ENCODE data around the gene HBQ1.
"Not testable (repeated sequence)": the region's sequence is repeated elsewhere in the genome, so short reads cannot be mapped to it uniquely, and the experiment has no call there.

The HBQ1 gene

DNA sequence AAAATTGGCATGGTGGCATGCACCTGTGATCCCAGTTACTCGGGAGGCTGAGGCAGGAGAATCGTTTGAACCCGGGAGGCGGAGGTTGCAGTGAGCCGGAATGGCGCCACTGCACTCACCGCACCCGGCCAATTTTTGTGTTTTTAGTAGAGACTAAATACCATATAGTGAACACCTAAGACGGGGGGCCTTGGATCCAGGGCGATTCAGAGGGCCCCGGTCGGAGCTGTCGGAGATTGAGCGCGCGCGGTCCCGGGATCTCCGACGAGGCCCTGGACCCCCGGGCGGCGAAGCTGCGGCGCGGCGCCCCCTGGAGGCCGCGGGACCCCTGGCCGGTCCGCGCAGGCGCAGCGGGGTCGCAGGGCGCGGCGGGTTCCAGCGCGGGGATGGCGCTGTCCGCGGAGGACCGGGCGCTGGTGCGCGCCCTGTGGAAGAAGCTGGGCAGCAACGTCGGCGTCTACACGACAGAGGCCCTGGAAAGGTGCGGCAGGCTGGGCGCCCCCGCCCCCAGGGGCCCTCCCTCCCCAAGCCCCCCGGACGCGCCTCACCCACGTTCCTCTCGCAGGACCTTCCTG, at the start of gene HBQ1:
TSS of gene HBQ1 (plus strand) at position 359 of the 575 bp plus-strand sequence. CDS start at position 387, 28 bp downstream.
- DNase-seq (ENCODE audit: low read depth, low spot score), result no peak

DNA sequence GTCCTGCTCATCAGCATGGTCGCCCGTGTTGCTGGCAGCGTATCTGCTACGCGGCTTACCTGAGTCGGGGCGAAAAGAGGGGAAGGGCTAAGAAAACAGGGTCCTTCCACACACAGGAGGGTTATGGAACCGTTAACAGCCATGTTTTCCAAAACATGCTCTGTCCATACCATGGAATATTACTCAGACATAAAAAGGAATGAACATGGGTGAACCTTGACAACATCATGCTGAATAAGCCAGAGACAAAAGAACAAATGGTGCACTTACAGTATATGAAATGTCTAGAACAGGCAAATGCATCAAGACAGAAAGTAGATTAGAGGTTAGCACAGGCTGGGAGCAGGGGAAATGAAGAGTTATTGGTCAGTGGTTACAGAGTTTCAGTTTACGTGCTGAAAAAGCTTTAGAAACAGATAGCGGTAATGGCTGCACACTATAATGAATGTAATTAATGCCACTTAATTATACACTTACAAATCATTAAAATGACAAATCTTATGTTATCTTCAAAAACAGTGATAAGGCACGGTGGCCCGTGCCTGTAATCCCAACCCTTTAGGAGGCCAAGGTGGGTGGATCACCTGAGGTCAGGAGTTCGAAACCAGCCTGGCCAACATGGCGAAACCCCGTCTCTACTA, 49.6 kb upstream of the HBQ1 start:
- no peak for DNase-seq (ENCODE audit: low read depth, low spot score)

DNA sequence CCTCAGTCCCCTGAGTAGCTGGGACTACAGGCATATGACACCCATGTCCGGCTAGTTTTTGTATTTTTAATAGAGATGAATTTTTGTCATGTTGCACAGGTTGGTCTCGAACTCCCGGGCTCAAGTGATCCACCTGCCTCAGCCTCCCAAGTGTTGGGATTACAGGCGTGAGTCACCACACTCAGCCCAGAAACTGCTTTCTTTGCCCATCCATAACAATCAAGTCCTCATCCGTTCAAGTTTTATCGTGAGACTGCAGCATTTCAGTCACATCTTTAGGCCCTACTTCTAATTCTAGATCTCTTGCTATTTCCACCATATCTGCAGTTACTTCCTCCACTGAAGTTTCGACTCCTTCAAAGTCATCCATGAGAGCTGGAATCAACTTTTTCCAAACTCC, 48.1 kb upstream of the HBQ1 start:
- no peak for DNase-seq (ENCODE audit: low read depth, low spot score)

DNA sequence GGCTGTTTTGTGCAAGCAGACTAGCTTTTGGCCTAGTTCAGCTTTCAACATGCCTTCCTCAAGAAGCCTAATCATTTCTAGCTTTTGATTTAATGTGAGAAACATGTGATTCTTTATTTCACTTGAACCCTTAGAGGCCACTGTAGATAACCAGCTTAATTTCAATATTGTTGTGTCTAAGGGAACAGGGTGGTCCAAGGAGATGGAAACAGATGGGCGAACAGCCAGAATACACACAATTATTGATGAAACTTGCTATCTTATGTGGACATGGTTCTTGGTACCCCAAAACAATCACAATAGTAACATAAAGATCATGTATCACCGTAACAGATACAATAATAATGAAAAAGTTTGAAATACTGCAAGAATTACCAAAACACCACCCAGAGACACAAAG, 46.5 kb upstream of the HBQ1 start:
- no peak for DNase-seq (ENCODE audit: low read depth, low spot score)

DNA sequence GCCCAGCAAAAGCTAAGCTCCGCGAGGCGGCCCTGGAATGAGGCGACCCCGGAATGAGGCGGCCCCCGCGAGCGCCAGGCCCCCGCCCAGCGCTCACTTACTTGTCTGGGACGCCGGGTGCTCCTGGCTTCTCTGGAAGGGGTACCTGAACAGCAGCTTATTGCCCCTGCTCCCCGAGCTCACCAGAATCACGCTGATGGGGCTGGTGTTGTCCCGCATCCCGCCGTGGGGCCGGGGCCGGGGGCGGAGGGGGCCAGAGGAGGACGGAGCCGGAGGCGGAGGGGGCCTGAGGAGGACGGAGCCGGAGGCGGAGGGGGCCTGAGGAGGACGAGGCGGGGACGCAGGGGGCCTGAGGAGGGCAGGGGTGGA, 42.2 kb upstream of the HBQ1 start:
- DNase-seq (ENCODE audit: low read depth, low spot score), result no peak

DNA sequence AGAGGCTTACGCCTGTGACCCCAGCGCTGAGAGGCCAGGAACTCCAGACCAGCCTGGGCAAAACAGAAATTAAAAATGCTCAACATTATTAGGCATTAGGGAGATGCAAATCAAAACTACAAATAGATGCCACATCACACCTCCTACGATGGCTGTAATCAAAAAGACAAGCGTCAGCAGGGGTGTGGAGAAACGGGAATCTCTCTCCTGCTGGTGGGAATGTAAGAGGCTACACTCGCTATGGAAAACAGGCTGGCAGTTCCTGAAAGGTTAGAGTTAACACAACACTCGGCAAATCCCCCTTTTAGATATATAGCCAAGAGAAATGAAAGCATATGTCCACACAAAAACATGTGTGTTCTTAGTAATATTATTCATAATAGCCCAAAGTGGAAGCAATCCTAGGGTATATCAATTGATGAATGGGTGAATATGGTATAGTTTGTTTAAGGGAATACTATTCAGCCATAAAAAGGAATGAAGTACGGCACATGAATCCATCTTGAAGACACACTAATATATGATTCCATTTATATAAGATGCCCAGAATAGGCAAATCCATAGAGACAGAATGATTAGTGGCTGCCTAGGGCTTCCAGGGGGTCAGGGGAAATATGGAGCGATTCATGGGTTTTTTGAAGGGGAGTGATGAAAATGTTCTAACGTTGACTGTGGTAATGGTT, 39.9 kb upstream of the HBQ1 start:
- DNase-seq (ENCODE audit: low read depth, low spot score), result no peak

DNA sequence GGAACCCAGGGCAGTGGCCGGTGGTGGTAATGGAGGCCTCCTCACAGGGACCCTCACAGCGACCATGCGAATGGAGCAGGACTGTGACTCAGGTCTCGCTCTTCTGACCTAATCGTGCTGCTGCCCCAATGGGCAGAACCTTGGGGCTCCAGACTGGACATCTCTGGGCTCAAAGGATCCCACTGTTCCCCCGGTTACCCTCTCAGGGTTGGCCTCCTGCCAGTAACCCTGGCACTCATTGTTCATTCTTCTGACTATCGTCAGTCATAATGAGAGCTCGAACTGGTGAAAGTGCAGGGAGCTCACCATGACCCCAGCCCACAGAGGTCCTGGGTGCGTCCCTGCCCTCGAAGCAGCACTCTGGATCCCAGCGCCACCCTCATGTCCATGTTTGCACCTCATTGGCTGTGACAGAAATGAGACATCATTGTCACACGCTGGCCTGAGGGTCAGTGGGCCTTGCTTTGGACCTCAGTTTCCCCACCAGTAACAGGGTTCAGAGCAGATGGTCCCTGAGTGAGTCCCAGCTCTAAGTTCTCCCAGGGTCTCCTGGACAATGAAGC, 37.8 kb upstream of the HBQ1 start:
- DNase-seq (ENCODE audit: low read depth, low spot score), result no peak

DNA sequence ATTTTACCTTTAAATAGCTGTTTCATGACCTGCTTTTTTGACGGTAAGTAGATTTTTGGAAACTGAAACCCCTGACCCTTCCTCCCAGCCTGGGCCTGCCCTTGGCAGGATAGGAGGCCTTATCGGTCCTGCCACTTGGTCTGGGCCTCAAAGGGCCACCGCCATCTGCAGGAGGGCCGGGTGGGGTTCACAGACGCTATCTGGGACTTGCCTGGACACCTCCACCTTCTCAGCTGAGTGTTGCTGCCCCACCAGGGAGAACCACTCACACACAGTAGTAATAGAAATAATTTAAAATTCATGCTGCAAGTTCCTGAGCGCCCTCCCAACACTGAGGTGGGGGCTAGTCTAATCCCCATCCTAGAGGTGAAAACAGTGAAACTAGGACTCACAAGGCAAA, 37.2 kb upstream of the HBQ1 start:
- no peak for DNase-seq (ENCODE audit: low read depth, low spot score)

DNA sequence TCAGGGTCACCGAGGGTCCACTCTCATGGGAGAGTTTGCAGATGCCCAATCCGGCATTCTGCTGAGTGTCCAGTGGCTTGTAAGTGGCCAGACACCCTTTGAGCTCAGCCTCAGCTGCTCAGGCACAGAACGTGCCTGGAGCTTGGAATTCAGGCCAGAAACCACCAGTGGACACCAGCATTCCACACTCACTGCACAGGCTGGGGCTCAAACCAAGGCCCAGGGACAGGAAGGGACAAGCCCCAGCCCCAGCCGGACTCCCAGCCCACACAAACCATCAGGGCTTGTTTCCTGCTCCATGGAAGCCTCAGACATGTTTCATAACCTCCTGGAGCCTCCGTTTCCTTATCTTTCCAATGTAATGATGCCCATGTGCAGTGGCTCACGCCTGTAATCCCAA, 36.8 kb upstream of the HBQ1 start:
- no peak for DNase-seq (ENCODE audit: low read depth, low spot score)

DNA sequence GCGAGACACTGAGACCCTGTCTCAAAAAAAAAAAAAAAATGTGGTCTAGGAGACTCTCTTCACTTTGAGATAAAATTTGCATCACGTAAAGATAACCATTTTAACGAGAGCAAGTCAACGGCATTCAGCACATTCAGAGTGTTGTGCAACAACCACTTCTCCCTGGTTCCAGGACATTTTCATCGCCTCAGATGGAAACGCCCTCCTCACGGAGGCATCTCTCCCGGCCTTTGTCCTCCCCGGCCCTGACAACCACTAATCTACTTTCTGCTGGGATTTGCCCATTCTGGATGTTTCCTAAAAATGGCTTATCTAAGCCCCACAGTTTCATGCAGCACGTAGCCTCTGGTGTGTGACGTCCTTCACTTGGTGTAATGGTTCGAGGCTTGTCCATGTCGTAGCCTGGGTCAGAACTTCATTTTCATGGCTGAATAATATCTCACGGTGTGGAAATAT, 35.4 kb upstream of the HBQ1 start:
- no peak for DNase-seq (ENCODE audit: low read depth, low spot score)

DNA sequence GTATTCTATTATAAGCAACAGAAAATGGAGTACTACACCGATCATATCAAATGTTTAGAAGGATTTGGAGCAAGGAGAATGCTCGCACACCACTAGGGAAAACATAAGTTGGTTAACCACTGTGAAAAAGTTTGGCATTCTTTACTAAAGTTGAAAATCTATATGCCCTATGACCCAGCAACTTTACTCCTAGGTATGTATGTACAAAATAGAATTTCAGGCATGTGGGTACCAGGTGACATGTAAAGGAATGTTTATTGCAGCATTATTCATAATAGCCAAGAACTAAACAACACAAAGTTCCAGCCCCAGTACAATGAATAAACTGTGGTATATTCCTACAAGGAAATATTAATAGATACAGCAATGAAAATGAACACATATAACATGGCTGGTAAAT, 33.6 kb upstream of the HBQ1 start:
- no peak for DNase-seq (ENCODE audit: low read depth, low spot score)

DNA sequence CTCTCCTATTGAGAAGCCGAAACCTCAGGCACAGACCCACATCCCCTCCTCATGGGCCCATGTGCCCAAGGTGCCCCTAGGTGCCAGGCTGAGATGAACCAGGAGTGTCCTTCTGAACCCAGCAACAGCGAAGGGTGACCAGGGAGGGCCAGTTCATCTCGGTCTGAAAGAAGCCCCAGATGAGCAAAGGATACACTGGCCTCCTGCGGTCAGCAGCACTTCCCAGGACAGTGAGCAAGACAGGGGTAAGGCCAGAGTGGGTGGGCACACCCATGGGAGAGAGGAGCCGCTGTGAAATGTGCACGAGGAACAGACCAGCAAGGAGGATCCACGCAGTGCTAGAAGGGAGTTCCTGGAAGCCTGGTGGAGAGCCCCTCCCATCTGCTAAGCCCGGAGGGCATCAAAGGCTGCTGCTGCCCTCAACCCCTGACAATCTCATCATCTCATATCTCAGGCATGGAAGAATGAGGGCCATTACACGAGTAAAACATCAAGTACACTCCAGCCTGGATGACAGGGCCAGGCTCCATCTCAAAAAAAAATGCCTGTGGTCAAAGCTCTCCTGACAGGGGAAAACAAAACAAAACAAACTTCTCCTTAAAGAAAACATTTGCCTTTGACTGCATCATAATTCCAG, 31.1 kb upstream of the HBQ1 start:
- no peak for DNase-seq (ENCODE audit: low read depth, low spot score)

DNA sequence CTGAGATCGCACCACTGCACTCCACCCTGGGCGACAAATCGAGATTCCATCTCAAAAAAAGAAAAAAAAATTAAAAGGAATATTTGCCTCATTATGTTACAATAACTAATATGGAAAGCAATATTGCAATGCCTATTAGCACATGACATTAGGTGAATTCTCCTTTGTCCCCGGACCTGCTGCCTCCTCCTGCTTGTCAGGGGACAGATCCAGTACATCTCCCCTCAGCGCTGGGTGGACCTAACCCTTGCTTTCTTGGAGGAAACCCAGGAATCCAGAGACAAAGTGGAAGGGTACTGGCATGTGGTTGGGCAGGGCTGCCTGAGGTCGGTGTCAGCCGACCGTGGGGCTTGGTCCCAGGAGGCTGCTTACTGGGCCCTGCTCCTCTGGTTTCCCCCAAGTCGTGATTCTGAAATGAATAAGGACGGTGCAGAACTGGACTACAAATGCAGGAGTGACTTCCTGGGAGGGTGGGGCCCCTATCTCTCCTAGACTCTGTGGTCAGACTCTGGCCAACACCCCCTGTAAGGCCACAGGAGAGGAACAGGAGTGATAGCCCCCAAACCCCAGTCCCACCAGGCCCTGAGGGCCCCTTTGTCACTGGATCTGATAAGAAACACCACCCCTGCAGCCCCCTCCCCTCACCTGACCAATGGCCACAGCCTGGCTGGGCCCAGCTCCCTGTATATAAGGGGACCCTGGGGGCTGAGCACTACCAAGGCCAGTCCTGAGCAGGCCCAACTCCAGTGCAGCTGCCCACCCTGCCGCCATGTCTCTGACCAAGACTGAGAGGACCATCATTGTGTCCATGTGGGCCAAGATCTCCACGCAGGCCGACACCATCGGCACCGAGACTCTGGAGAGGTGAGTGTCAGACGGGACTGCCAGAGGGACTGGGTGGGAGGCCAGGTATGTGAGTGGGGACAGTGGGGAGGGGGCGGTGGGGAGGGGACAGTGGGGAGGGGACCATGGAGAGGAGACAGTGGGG, 27.8 kb upstream of the HBQ1 start, which contains the start of gene HBZ:
TSS of gene HBZ (plus strand) at position 504 of the 988 bp plus-strand sequence. CDS start at position 770, 266 bp downstream.
- no peak for DNase-seq (ENCODE audit: low read depth, low spot score)

DNA sequence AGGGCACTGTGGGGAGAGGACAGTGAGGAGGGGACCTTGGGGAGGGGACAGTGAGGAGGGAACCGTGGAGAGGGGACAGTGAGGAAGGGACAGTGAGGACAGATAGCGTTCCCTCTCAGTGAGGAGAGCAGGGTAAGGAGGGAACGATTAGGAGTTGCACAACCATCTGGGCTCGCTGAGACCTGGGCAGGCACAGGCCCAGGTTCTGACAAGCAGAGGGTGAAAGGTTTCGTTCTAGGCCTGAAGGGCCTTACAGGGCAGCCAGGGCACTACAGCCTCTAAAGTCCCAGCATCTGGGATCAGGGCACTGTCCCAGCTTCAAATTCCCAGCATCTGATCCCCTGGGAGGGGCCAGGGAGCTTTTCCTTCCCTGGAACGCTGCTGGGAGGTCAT, 27.1 kb upstream of the HBQ1 start:
- DNase-seq (ENCODE audit: low read depth, low spot score), result not testable (repeated sequence)

DNA sequence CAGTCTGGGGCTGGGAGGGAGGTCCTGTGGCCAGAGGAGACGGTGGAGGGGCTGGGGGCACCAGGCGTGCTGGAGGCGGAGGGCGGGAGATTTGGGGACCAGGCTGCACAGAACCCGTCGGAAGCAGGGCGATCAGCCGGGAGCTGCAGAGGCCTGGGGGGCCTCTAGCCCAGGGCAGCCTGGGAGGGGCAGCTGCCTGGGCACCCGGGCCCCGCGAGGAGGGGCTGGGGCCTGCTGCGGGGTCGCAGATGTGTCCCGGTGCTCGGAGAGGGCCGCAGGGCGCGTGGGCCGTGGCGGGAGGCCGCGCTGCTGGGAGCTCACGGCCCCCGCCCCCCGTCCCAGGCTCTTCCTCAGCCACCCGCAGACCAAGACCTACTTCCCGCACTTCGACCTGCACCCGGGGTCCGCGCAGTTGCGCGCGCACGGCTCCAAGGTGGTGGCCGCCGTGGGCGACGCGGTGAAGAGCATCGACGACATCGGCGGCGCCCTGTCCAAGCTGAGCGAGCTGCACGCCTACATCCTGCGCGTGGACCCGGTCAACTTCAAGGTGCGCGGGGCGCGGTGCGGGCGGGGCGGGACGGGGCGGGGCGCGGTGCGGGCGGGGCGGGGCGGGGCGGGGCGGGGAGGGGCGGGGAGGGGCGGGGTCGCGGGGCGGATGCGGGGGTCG, 26.6 kb upstream of the HBQ1 start:
- not testable (repeated sequence) for DNase-seq (ENCODE audit: low read depth, low spot score)

DNA sequence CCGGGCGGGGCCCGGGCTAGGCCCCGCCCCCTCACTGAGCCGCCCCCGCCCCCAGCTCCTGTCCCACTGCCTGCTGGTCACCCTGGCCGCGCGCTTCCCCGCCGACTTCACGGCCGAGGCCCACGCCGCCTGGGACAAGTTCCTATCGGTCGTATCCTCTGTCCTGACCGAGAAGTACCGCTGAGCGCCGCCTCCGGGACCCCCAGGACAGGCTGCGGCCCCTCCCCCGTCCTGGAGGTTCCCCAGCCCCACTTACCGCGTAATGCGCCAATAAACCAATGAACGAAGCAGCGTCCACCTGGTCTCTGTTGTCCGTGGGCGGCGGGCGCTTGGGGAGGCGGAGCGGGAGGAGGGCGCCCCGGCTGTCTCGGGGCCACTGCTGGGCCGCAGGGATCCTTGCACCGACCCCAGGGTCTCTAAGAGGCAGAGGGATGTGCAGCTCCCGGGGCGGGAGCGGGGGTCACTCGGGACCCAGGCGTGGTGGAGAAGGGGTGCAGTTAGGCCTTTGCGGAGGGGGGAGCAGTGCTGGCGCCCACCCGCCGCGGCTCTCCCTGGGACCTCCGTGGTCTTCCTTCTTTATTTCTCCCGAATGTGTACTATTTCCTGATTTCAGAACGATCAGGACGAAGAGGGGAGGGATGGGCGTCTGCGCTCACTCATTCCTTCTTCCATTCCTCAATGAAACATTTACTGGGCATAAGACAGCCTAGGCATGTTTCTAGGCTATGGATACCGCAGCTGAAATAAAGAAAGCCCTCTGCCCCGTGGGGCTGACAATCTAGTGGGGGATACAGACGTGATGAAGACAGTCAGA, 25.8 kb upstream of the HBQ1 start:
- no peak for DNase-seq (ENCODE audit: low read depth, low spot score)

DNA sequence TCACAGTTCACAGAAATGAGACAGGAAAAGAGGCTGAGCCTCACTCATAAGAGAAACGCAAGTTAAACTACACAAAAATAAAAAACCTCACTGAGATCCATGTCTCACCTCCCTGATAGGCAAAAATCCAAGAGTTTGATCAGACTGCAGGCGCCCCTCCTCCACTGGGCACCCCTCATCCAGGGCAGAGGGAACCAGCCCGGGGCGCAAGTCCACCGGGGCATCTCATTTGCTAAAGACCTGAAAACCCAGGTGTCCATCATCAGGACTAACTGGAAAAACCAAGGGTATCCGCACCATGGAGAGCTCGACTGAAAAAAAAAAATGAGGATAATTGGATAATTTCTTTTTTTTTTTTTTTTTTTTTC, 25.2 kb upstream of the HBQ1 start:
- DNase-seq (ENCODE audit: low read depth, low spot score), result no peak

DNA sequence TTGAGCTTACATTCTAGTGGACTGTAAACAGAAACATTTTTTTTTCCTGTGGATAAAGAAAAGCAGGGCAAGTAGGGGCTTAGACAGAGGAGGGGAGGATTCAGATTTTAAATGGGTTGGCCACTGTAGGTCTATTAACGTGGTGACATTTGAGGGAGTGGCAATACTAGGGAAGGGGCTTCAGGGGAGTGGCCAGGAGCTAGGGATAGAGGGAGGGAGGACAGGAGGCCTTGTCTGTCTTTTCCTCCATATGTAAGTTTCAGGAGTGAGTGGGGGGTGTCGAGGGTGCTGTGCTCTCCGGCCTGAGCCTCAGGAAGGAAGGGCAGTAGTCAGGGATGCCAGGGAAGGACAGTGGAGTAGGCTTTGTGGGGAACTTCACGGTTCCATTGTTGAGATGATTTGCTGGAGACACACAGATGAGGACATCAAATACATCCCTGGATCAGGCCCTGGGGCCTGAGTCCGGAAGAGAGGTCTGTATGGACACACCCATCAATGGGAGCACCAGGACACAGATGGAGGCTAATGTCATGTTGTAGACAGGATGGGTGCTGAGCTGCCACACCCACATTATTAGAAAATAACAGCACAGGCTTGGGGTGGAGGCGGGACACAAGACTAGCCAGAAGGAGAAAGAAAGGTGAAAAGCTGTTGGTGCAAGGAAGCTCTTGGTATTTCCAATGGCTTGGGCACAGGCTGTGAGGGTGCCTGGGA, 21.0 kb upstream of the HBQ1 start:
- DNase-seq (ENCODE audit: low read depth, low spot score), result no peak

DNA sequence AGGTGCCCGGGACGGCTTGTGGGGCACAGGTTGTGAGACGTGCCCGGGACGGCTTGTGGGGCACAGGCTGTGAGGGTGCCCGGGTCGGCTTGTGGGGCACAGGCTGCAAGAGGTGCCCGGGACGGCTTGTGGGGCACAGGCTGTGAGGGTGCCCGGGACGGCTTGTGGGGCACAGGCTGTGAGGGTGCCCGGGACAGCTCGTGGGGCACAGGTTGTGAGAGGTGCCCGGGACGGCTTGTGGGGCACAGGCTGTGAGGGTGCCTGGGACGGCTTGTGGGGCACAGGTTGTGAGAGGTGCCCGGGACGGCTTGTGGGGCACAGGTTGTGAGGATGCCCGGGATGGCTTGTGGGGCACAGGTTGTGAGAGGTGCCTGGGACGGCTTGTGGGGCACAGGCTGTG, 20.0 kb upstream of the HBQ1 start:
- not testable (repeated sequence) for DNase-seq (ENCODE audit: low read depth, low spot score)
